ENCODE measurements around the gene TTLL11. TPM values are rescaled to one million over a fixed set of nuclear protein-coding genes. Genes with fewer than 3 reads are reported as not detected.

Gene TTLL11
- total RNA-seq, 2 donors from 2014 or later, result 11.7 to 11.9 TPM

- intact Hi-C loops (cut with DNase I), result no loop called here
- Histone ChIP-seq H3K27me3 (replicated peaks; ENCODE audit: insufficient read depth) (no peaks in the 10 kb centered on the region), H3K27ac (no peak overlapping the region), H3K4me3 (no peak overlapping the region), H3K4me1 (replicated peaks) (no peaks in the 10 kb centered on the region), H3K9me3 (no peaks in the 10 kb centered on the region), H3K36me3 (no peaks in the 10 kb centered on the region)
- 55% methylated on average over 2 of the region's 2 CpGs for WGBS
- DNase-seq (ENCODE audit: low spot score), result no peak
- TF ChIP-seq CTCF (IDR thresholded peaks at IDR 0.05) (no peak), POLR2A (IDR thresholded peaks at IDR 0.05) (no peak), POLR2AphosphoS5 (IDR thresholded peaks at IDR 0.05) (no peak)
Measured at GRCh38 chr9:121860744-121861143, 232.4 kb downstream of the TTLL11 start.

GRCh38 chr9:121860213-121860612 lies 232.9 kb downstream of the TTLL11 start:
- no peak for DNase-seq (ENCODE audit: low spot score)
- Histone ChIP-seq H3K9me3 (no peaks in the 10 kb centered on the region), H3K36me3 (no peaks in the 10 kb centered on the region), H3K27me3 (replicated peaks; ENCODE audit: insufficient read depth) (no peaks in the 10 kb centered on the region), H3K27ac (no peak overlapping the region), H3K4me3 (no peak overlapping the region), H3K4me1 (replicated peaks) (no peaks in the 10 kb centered on the region)
- TF ChIP-seq POLR2A (IDR thresholded peaks at IDR 0.05), result no peak
- no peak for TF ChIP-seq CTCF (IDR thresholded peaks at IDR 0.05)
- no peak for TF ChIP-seq POLR2AphosphoS5 (IDR thresholded peaks at IDR 0.05)
- intact Hi-C loops (cut with DNase I), result no loop called here
- 86% methylated on average over 3 of the region's 3 CpGs for WGBS

GRCh38 chr9:121859646-121860045 lies 233.5 kb downstream of the TTLL11 start:
- WGBS, result over 99% methylated on average over 6 of the region's 6 CpGs
- no peak for DNase-seq (ENCODE audit: low spot score)
- TF ChIP-seq POLR2AphosphoS5 (IDR thresholded peaks at IDR 0.05), result no peak
- no peak for TF ChIP-seq POLR2A (IDR thresholded peaks at IDR 0.05)
- TF ChIP-seq CTCF (IDR thresholded peaks at IDR 0.05), result no peak
- Histone ChIP-seq H3K9me3 (no peaks in the 10 kb centered on the region), H3K27ac (no peak overlapping the region), H3K36me3 (no peaks in the 10 kb centered on the region), H3K4me1 (replicated peaks) (no peaks in the 10 kb centered on the region), H3K27me3 (replicated peaks; ENCODE audit: insufficient read depth) (no peaks in the 10 kb centered on the region), H3K4me3 (no peak overlapping the region)
- intact Hi-C loops (cut with DNase I), result no loop called here

- intact Hi-C loops (cut with DNase I), result no loop called here
Measured at GRCh38 chr9:121858788-121859187, 234.3 kb downstream of the TTLL11 start.

More at GRCh38 chr9:121858788-121859187, 234.3 kb downstream of the TTLL11 start:
- WGBS, result 95% methylated on average over 8 of the region's 8 CpGs
- H3K4me1 ChIP-seq (replicated peaks), result no peaks in the 10 kb centered on the region
- no peaks in the 10 kb centered on the region for H3K9me3 ChIP-seq
- TF ChIP-seq POLR2AphosphoS5 (IDR thresholded peaks at IDR 0.05) (no peak), POLR2A (IDR thresholded peaks at IDR 0.05) (no peak), CTCF (IDR thresholded peaks at IDR 0.05) (no peak)
- H3K27me3 ChIP-seq (replicated peaks; ENCODE audit: insufficient read depth), result no peaks in the 10 kb centered on the region
- DNase-seq (ENCODE audit: low spot score), result no peak
- no peak overlapping the region for H3K27ac ChIP-seq
- H3K36me3 ChIP-seq, result no peaks in the 10 kb centered on the region
- H3K4me3 ChIP-seq, result no peak overlapping the region

All from prostate gland (tissue), 2 donors.